DOHH2 (cell line): ENCODE measurements around the gene HIPK1.

Experiments
- H3F3A ChIP-seq: fragments of 200-600 bp; sonication (generic), shearing (Covaris generic); 2 replicates; pipeline ENCODE4 v1.6.0; 2016; ENCODE audit warnings: antibody characterized with exemption, mild to moderate bottlenecking; ENCODE audit not compliant: control insufficient read depth, insufficient read depth
- H3K27ac ChIP-seq: fragments of 200-600 bp; sonication (generic); 2 replicates; pipeline ENCODE4 v1.5.1; 2014; ENCODE audit warnings: low read depth, mild to moderate bottlenecking, low read length, moderate library complexity
- H3K27me3 ChIP-seq: fragments of 200-600 bp; sonication (generic); 2 replicates; pipeline ENCODE4 v1.6.1; 2014; ENCODE audit warnings: mild to moderate bottlenecking, low read length, mixed read lengths; ENCODE audit not compliant: control insufficient read depth
- H3K36me3 ChIP-seq: fragments of 200-600 bp; sonication (generic); 2 replicates; pipeline ENCODE4 v1.6.1; 2014; ENCODE audit warnings: mild to moderate bottlenecking, low read length, moderate library complexity, mixed read lengths; ENCODE audit not compliant: control insufficient read depth
- H3K4me1 ChIP-seq: fragments of 200-600 bp; sonication (generic); 2 replicates; pipeline ENCODE4 v1.6.1; 2014; ENCODE audit warnings: mild to moderate bottlenecking, low read length, mixed read lengths; ENCODE audit not compliant: control insufficient read depth
- H3K4me2 ChIP-seq: fragments of 200-600 bp; sonication (generic); 2 replicates; pipeline ENCODE4 v1.6.0; 2014; ENCODE audit warnings: mild to moderate bottlenecking, low read length, moderate library complexity
- H3K4me3 ChIP-seq: fragments of 200-600 bp; sonication (generic); 2 replicates; pipeline ENCODE4 v1.5.1; 2014; ENCODE audit warnings: mild to moderate bottlenecking, low read length, mixed read lengths
- H3K79me2 ChIP-seq: fragments of 200-600 bp; sonication (generic); 2 replicates; pipeline ENCODE4 v1.6.1; 2014; ENCODE audit warnings: mild to moderate bottlenecking, low read length, mixed read lengths; ENCODE audit not compliant: control insufficient read depth
- H3K9me2 ChIP-seq: fragments of 200-600 bp; sonication (generic); replicated peaks from 2 replicates; pipeline ENCODE4 v1.6.1; 2014; ENCODE audit warnings: mild to moderate bottlenecking, low read length, mixed read lengths; ENCODE audit not compliant: control insufficient read depth
- H3K9me3 ChIP-seq: fragments of 200-600 bp; sonication (generic); 2 replicates; pipeline ENCODE4 v1.6.1; 2014; ENCODE audit warnings: antibody characterized with exemption, low read length, mixed read lengths; ENCODE audit not compliant: control insufficient read depth, insufficient read depth
- H4K20me1 ChIP-seq: fragments of 200-600 bp; sonication (generic); 2 replicates; pipeline ENCODE4 v1.6.0; 2014; ENCODE audit warnings: low read depth, mild to moderate bottlenecking, antibody characterized with exemption, low read length, moderate library complexity; ENCODE audit not compliant: control insufficient read depth, insufficient read depth
- CTCF ChIP-seq: fragments of 200-600 bp; sonication (generic); IDR thresholded peaks from one replicate; pipeline ENCODE4 v1.5.1; 2014; ENCODE audit warnings: antibody characterized with exemption, mild to moderate bottlenecking, low read depth, low read length; ENCODE audit not compliant: poor library complexity, severe bottlenecking
- EZH2phosphoT487 ChIP-seq: fragments of 200-600 bp; sonication (generic); IDR thresholded peaks from 2 replicates; pipeline ENCODE4 v1.6.1; 2017; ENCODE audit warnings: borderline replicate concordance, mild to moderate bottlenecking, antibody characterized with exemption, low read length, moderate library complexity, mixed read lengths

HIPK1 gene

GRCh38 chr1:113895961-113896360 is 33.2 kb upstream of the HIPK1 start:
- Histone ChIP-seq H3K9me2 (no peaks in the 10 kb centered on the region), H3K27ac (no peak overlapping the region), H3F3A (no peaks in the 10 kb centered on the region; the same call in 1 of the 2 replicates), H3K4me3 (no peak overlapping the region), H3K4me1 (peaks cover under 1% of the 10 kb centered on the region; the same call in 1 of the 2 replicates), H3K79me2 (no peaks in the 10 kb centered on the region), H3K27me3 (no peaks in the 10 kb centered on the region), H3K9me3 (no peaks in the 10 kb centered on the region), H3K4me2 (no peak overlapping the region), H4K20me1 (no peaks in the 10 kb centered on the region), H3K36me3 (peaks cover 70% of the 10 kb centered on the region)
- TF ChIP-seq CTCF (no peak), EZH2phosphoT487 (no peak)

GRCh38 chr1:113898241-113898814 is 30.8 kb upstream of the HIPK1 start:
- no peaks in the 10 kb centered on the region for H3K9me2 ChIP-seq
- H3K27ac ChIP-seq, result no peak overlapping the region
- H3K27me3 ChIP-seq, result no peaks in the 10 kb centered on the region
- peaks cover 12% of the 10 kb centered on the region for H3K4me1 ChIP-seq
- peaks cover 93% of the 10 kb centered on the region for H3K36me3 ChIP-seq
- no peaks in the 10 kb centered on the region for H4K20me1 ChIP-seq
- TF ChIP-seq CTCF, result no peak
- no peak for TF ChIP-seq EZH2phosphoT487
- H3F3A ChIP-seq, result no peaks in the 10 kb centered on the region; the same call in 1 of the 2 replicates
- H3K9me3 ChIP-seq, result no peaks in the 10 kb centered on the region
- no peak overlapping the region for H3K4me3 ChIP-seq
- no peak overlapping the region for H3K4me2 ChIP-seq
- peaks cover 22% of the 10 kb centered on the region for H3K79me2 ChIP-seq

- H3K9me2 ChIP-seq, result no peaks in the 10 kb centered on the region
- no peaks in the 10 kb centered on the region for H3K9me3 ChIP-seq
- TF ChIP-seq EZH2phosphoT487, result no peak
- TF ChIP-seq CTCF, result no peak
- peaks cover 87% of the 10 kb centered on the region for H3K36me3 ChIP-seq
- no peaks in the 10 kb centered on the region for H3K27me3 ChIP-seq
- H4K20me1 ChIP-seq, result no peaks in the 10 kb centered on the region
- H3K4me2 ChIP-seq, result no peak overlapping the region
- H3K4me1 ChIP-seq, result peaks cover 16% of the 10 kb centered on the region
- no peak overlapping the region for H3K27ac ChIP-seq
- H3K79me2 ChIP-seq, result peaks cover 30% of the 10 kb centered on the region
- no peaks in the 10 kb centered on the region; the same call in 1 of the 2 replicates for H3F3A ChIP-seq
- H3K4me3 ChIP-seq, result no peak overlapping the region
Observed at GRCh38 chr1:113899111-113899510, 30.0 kb upstream of the HIPK1 start.
